ENCODE data around the gene C11orf21.

Gene C11orf21

DNA sequence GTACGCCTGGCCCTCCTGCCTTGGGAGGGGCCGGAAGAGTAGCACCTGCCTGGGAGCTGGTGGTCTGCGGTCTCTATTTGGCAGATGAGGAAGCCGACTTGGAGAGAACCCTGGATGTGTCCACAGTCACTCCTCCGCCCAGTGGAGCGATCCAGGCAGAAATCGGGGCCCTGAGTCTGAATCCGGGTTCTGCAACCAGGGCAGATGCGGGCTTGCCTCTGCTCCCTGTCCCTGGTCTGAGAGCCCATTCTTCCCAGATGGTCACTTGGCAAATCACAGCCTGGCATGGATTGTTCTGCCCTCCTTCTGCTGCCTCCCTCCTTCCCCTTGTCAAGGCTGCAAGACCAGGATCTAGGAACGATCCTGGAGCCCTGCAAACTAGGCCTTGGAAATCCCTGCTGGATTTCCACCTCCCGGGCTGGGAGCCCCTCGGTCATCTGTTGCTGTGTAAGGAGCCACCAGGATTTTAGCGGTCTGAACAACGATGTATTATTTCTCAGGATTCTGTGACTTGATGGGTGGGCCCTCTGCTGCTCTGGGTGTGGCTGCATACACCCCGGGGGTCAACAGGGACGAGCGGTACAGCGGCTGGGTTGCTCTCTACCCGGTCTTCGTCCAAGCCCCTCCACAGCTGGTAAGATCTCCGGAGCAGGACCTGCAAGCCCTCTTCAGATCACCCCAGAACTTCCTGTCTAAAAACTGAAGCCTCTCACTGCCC lies 29.3 kb downstream of the C11orf21 start:
- no peak for DNase-seq (ENCODE audit: low read depth in 1 of 2, low spot score in 1 of 2)

DNA sequence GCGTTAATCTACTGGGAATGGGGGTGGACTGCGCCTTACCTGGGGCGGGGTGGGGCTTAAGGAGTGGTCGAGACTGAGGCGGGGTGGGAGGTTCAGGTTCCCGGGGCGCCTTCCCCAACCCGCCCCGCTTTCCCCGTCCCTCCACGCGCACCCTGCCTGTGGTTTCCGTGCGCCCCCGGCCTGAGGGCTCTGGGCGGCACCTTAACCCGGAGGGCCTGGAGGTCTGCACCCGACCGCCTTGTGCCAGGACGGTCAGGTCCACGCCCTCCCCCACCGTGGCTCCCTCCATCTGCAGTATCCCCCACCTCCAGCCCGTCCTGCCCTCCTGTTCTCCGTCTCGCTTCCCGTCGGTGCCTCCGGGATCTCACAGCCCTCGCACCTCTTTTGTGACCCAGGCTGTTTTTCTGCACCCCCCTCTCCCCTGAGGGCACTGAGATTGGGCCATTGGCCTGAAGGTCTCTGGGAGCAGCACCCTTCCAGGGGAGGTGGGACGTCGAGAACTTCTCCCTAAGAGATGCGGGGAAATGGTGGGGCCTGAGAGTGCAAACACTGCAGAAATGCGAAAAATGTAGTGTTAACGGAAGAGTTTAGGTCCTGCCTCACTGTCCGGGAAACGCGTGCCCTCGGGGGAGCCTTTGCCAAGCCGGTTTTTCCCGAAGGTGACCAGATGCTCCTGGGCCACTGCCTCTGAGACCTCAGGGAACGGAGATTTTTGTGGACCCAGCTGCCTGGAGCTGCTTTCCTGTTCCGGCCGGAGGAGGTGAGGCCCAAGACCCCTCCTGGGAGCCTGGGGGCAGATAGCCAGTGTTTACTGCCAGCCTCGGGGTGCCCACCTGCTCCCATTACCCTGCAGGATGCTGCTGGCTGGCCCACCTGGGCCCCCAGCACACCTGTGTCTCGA lies 30.1 kb downstream of the C11orf21 start:
- no peak for DNase-seq (ENCODE audit: low read depth in 1 of 2, low spot score in 1 of 2)

DNA sequence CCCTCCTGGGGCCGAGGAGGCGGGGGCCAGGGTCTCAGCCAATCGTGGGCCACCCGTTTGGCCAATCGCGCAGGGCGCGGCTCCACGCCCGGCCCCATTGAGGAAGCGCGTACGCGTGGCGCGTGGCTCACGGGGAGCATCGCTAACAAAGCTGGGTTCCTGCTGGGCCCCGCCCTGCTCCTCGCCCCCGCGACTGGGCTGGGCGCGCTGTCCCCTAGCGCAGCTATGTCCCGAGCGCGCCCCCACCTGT lies 30.7 kb downstream of the C11orf21 start:
- DNase-seq (ENCODE audit: low read depth in 1 of 2, low spot score in 1 of 2), result peak in 1 of 2 donors; percentile 22

DNA sequence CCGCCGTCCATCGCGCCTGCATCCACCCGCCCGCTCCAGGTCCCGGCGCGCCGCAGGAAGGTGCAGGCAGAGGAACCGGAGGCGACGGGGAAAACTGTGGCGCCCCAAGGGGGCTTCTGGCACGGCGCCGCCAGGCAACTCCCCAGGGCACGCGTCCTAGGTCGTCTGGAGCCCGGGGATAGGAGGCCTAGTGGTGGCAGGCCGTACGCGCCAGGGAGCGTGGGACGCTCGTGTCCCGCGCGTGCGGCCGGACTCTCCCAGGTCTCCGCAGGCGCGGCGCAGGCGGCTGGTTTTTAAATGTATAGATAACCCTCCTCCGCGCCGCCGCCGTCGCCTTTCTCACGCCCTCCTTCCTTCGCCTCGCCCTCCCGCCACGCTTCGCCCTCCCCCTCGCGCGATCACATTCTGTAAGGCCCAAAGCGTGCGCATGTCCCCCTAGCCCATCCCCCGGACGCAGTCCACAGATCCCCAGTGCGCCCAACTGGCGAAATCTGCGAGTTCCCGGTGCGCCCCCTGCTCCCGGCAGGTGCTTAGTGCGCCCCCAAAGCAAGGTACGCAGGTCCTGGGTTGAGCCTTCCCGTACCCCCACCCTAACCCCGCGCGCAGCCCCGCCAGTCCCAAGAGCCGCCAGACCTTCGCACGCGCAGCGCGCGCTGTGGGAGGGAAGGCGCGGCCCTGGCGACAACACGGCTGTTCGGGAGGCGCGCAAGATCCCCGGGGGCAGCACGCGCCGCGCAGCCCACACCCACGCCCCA lies 31.2 kb downstream of the C11orf21 start, which contains the start of gene ASCL2:
TSS of gene ASCL2 (minus strand) at position 267 of the 755 bp plus-strand sequence. CDS start at position 11, 256 bp downstream.
- no peak for DNase-seq (ENCODE audit: low read depth in 1 of 2, low spot score in 1 of 2)

DNA sequence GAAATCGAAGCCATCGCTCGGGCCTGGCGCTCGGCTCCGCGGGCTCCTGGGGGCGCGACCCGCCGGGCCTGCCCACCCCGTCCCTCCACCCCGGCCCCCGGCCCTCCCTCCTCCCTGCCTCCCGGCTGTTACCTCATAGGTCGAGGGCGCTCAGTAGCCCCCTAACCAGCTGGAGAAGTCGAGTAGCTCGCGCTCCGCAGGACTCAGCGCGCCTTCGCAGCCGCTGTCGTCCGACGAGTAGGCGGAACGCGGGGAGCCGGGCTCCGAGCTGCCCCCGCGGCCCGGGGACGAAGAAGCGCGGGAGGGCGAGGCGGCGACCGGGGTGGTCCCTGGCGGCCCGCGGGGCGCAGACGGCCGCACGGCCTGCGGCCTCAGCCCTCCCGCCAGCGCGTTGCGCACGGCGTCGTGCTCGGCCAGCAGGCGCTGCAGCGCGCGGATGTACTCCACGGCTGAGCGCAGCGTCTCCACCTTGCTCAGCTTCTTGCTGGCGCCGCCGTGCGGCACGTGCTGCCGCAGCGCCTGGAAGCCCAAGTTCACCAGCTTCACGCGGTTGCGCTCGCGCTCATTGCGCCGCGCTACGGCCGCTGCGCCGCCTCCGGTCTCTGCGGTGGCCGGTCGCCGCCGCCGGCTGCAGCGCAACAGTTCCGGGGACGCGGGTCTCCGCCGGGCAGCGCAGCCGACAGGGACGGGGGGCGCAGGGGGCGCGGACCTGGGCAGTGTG lies 32.0 kb downstream of the C11orf21 start:
- DNase-seq (ENCODE audit: low read depth in 1 of 2, low spot score in 1 of 2), result peak in 1 of 2 donors; percentile 27

DNA sequence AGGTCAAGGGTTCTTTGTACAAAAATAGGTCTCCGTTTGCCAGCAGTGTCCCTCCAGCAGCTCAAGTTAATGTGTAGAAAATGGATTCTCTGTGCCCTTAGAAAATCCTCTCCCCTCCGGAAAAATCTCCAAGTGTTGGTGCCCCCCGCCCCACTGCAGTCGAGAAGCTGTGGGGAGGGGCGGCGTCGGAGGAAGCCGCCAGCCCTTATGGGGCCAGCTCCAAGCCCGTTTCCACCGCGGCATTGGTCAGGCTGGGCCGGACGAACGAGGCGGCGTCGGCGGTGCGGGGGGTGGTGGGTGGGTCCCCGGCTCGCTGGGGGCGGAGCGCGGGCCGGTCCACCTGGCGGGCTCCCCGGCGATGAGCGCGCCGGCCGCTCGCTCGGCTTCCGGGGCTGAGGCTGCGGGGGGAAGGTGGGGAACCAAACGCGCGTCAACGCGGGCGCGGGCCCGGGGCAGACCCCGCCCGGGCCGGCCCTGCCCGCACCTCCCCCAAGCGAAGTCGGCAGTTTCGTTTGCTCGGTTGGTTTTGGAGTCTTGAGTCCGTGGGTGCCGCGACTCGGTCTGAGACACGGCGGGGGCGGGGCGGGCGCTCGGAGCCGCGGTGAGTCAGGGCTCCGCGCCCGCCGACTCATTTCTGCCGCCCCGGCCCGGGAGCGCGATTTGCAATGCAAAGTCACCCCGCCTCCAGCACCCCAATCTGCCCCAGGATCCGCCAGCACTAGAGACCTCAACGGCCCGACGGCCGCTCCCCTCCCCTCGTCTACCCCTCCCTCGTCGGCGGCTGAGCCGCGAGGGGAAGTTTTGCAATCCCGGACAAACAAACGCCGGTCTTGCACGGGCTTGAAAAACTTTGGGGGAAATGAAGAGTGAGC lies 32.8 kb downstream of the C11orf21 start:
- peak; percentile 34 to 81 for DNase-seq (ENCODE audit: low read depth in 1 of 2, low spot score in 1 of 2)

DNA sequence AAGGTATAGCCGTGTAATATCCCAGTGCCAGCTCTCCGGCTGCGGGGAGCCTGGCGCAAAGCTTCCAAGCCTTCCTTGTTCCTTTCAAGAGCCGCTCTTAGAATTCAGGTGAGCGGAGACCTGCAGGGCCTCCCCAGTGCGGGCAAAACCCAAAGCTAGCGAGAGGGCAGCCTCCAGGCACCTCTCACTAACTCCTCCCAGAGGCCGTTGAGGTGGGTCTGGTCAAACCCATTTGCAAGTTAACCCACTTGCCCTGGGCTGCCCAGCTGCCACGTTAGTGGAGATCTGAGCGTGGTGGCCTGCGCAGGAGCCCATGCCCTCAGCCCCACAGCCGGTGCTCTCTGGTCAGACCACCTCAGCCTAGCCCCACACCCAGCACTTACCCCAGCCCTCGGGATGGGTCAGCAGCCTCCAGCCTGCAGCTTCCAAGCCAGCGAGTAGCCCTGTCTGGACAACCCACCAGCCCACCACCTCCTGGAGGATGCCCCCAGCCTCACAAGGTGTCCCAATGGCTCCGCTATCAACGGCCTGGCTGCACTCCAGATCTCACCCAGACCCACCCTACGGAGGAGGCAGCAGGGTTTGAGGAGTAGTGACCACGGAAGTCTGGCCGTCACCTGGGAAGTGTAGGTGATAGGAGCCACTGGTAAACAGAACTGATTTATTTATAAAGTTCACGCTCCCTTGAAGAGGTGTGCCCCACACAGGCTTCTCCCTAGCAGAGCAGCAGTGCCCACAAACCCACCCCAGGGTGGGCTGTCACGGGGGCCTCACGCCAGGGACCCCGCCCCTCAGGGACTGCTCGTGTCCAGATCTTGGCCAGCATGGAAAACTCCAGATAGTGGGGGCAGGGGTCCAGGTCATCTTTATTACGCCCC lies 33.6 kb downstream of the C11orf21 start:
- DNase-seq (ENCODE audit: low read depth in 1 of 2, low spot score in 1 of 2), result no peak

DNA sequence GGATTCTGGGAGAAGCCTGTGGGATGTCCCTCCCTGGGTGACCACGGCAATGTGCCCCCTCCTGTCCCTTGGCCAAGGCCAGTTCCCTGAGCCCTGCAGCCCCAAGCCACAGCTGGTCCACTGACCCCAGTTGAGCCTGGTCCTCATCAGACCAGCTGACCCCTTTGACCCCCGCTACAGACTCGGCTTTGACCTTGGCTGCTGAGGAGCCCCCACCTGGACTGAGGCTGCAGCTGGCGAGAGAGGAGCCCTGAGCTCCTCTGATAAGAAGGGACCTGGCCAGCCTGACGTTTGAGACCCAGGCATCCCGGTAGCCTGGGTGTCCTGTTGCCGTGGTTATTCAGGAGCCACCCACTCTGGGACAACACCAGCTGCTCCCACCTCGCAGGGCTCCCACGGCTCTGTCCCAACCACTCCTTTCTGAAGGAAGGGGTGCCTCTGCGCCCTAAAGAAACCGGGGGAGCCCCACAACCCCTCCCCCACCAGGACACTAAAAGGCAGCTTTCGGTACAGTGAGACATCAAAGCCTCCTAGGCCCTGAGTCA lies 34.3 kb downstream of the C11orf21 start:
- no peak for DNase-seq (ENCODE audit: low read depth in 1 of 2, low spot score in 1 of 2)

DNA sequence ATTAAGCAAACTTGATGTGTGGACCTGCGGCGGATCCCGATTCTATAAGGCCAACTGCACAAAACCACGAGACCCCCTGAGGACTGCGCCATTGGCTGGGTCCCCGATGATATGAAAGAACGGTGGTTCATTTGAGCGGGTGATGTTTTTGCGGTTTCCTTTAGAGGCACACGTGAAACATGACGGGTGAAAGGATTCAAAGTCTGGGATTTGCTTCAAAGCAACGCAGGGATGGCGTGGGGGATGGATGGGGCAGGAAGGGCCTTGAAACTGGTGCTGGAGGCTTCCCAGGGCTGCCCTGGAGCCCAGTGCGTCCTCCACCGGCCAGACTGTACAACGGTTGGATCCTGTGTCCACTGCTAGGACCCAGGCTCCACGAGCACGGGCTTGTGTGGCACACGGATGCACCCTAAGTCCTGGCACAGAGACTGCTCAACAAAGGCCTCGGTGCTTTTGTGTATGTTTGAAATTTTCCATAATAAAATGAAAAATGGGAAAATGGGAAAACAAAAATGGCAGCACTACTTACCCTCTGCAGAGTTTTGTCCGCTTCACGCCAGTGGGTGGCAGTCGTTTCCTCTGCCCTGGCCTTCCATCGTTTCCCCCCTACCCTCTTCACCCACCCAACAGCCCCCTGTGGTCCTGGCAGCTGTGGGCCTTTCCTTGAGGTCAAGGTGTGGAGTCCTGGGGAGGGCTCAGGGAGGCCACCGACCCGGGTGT lies 35.0 kb downstream of the C11orf21 start:
- DNase-seq (ENCODE audit: low read depth in 1 of 2, low spot score in 1 of 2), result no peak

DNA sequence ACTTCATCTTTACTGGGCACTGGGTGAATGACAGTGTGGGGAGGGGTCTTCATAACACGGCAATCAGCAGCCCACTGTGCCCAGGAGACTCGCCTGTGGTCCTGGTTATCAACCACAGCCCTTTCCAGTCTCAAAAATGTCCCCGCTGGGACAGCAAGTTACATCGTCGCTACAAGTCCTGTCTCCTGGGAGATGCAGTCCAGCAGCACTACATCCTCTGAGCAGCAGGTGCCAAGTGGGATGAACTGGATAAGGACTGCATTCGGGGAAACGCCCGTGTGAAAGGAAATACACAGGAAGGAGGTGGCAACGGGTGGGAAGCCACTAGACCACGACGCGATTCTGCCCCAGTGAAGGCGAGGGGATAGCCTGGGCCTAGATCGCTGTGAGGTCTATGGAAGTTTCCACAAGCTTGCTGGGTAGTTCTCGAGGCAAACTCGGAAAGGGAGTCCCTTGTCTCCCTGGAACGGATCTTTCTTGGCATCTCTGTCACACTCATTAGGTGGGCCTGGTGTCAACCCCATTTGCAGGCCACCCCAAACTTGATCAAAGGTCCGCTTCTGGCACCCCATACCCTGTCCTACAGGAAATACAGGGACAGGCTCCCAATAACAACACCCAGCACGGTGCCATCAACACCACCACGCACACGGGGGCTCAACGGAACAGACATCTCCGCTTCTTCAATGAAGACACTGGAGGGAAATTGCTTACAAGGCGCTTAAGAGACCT lies 35.7 kb downstream of the C11orf21 start:
- DNase-seq (ENCODE audit: low read depth in 1 of 2, low spot score in 1 of 2), result no peak

DNA sequence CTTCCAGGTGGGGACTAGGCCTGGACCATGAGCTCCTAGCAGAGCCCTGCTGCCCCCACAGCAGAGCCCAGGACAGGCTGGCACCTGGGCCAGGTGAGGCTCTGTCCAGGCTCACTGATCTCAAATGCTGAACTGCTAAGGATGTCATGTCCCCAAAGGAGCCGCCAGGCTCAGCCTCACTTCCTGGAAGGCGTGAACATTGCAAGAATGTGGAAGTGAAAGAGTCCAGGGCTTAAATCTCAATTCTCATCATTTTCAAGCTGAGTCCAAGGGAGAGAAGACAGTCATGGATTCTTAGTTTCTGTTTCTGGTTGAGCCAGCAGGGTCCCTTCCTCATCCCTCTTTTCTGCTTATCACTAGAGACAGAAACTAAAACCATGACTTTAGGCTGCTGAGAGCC lies 36.3 kb downstream of the C11orf21 start:
- no peak for DNase-seq (ENCODE audit: low read depth in 1 of 2, low spot score in 1 of 2)

DNA sequence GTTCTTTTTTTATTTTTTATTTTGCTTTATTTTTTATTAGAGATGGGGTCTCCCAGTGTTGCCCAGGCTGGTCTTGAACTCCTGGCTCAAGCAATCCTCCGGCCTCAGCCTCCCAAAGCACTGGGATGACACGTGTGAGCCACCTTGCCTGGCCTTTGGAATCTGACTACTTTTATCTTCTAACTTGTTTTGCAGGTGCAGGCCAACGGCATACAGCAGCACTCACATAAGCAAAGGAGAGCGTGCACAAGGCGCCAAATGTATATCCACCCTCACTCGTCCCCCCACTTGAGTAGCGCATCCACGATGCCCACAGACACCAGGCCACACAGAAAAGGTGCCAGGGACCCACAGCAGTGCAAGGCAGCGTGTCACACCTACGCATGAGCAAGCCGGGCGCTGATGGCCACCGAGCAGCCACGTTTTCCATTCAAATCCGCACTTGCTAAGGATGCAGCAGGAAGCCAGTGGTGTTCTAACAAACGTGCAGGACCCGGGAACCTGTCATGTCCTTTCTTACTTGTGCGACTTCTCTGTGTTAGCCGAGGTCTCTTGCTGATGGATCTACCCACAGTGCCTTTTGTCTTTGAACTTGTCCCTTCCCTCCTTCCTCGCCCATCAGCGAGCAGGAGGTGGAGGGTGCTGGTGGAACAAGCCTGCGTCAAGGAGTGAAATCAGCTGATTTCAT lies 37.2 kb downstream of the C11orf21 start:
- DNase-seq (ENCODE audit: low read depth in 1 of 2, low spot score in 1 of 2), result no peak

DNA sequence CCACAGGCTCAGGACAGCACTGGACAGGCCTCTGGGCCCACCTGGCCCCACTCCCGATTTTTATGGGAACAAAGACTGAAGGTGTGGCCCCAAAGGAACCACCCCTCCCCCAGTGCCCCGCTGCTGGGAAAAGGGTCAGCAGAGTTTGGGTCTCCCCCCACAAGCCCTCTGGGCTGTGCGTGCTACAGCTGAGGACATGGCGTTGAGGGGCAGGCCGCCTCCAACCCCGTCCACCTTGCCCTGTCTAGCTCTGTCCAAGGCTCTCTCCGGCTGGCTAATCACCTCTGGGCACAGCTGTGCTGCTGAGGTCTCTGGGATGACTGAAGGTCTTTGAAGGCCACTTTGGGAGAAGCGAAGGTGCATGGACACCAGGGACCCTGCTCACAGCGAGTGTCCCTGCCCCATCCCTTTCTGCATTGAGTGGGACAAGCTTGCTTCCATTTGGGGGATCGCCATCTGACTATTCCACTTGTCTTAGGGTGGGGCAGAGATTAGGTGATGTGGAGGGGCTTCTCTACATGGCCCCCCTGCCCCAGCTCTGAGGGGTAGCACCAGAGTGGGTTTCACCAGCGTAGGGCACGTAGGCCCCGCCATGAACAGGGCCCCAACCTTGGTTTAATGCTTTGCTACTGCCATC lies 37.9 kb downstream of the C11orf21 start:
- DNase-seq (ENCODE audit: low read depth in 1 of 2, low spot score in 1 of 2), result no peak

DNA sequence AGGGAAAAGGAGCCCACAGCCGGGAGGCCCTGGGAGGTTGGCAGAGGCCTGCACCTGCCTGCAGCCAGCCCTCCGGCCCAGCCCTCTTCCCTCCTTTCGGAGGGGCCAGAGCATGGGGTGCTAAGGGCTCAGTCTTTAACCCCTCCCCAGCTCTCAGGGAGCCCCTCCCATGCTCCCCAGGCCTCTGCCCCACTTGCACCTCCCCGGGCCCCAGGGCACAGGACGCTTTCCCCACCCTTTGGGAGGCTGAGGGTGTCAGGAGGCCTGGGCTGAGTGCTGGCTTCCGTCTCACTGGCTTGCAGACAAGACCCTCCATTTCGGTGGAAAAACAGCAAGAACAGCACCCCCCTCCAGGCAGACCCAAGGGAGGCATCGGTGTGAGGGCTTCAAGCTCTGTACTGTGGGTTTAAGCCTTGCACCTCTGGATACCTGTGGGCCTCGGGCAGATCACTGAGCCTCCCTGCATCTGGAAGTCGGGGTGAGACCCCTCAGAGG lies 38.6 kb downstream of the C11orf21 start:
- DNase-seq (ENCODE audit: low read depth in 1 of 2, low spot score in 1 of 2), result no peak

DNA sequence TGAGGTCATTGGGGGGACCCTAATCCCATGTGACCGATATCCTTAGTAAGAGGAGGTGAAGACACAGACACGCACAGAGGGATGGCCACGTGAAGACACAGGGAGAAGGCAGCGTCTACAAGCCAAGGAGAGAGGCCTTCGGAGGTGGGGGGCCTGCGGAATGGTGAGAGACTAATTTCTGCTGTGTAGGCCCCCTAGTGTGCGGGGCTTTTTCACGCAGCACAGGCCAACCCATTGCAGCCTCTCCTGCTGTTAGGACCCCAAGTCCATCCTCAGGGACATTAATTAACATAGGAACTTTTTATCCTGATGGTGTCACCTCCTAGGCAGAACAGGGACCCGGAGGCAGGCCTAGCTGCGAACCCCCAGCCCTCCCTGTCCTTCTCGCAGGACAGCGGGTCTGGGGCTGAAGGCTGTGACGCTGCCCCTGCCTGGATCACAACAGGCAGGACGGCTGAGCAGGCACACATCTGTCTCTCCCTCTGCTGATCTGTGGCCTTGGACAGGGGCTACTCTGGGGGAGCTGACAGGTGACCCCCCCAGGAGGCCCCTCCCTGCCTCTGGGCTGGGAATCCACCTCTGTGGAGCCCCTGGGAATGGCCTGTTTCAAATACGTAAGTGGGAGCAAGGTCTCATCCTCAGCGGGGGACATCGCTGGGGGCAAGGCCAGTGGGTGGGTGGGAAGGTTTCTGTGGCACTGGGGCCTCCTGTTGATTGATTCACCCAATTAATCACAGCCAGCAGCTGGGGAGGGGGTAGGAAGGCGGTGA lies 39.2 kb downstream of the C11orf21 start:
- DNase-seq (ENCODE audit: low read depth in 1 of 2, low spot score in 1 of 2), result no peak
